Neuronal stem cell (in vitro differentiated cells): Measurements from ENCODE around the gene GUCD1.

Source experiments
- DNase-seq: peaks from one replicate; pipeline ENCODE4 v3.0.0-alpha.2; 2013; ENCODE audit warnings: low spot score
- H2AFZ ChIP-seq: one replicate; pipeline ENCODE4 v1.6.1; 2013; ENCODE audit warnings: mild to moderate bottlenecking, low read length, inconsistent platforms
- H2AK5ac ChIP-seq: 2 replicates; pipeline ENCODE4 v1.6.1; 2013; ENCODE audit warnings: low read depth, mild to moderate bottlenecking, inconsistent platforms, low read length, moderate library complexity, mixed read lengths
- H2BK120ac ChIP-seq: 2 replicates; pipeline ENCODE4 v1.6.1; 2013; ENCODE audit warnings: low read depth, mild to moderate bottlenecking, inconsistent platforms, low read length, moderate library complexity, mixed read lengths
- H2BK12ac ChIP-seq: one replicate; pipeline ENCODE4 v1.6.1; 2013; ENCODE audit warnings: low read length, inconsistent platforms
- H2BK15ac ChIP-seq: 2 replicates; pipeline ENCODE4 v1.6.1; 2013; ENCODE audit warnings: mild to moderate bottlenecking, low read length, inconsistent platforms, mixed read lengths
- H2BK5ac ChIP-seq: one replicate; pipeline ENCODE4 v1.6.1; 2013; ENCODE audit warnings: inconsistent platforms, mild to moderate bottlenecking, low read length, moderate library complexity
- H3K14ac ChIP-seq: one replicate; pipeline ENCODE4 v1.6.1; 2013; ENCODE audit warnings: low read length, inconsistent platforms
- H3K18ac ChIP-seq: 2 replicates; pipeline ENCODE4 v1.6.1; 2013; ENCODE audit warnings: low read length, inconsistent platforms
- H3K23ac ChIP-seq: 2 replicates; pipeline ENCODE4 v1.6.1; 2013; ENCODE audit warnings: low read depth, mild to moderate bottlenecking, mixed read lengths, low read length, inconsistent platforms; ENCODE audit not compliant: poor library complexity
- H3K27ac ChIP-seq: replicated peaks from 3 replicates; pipeline ENCODE4 v1.5.1; 2013; ENCODE audit warnings: low read length, inconsistent platforms
- H3K27me3 ChIP-seq, 3 experiments: 2 replicates each; pipeline ENCODE4 v1.6.1; 2013; ENCODE audit warnings: low read length in 3 of 3, mild to moderate bottlenecking in 2 of 3, inconsistent platforms in 1 of 3, low read depth in 1 of 3, mixed read lengths in 1 of 3, moderate library complexity in 1 of 3; ENCODE audit not compliant: control insufficient read depth in 3 of 3, insufficient read depth in 3 of 3
- H3K36me3 ChIP-seq, 2 donors: replicated peaks in 1 of 2; 2 replicates each; pipeline ENCODE4 v1.6.1; 2013; ENCODE audit warnings: low read length in 2 of 2; ENCODE audit not compliant: control insufficient read depth in 2 of 2, insufficient read depth in 2 of 2
- H3K4ac ChIP-seq: 2 replicates; pipeline ENCODE4 v1.6.1; 2013; ENCODE audit warnings: inconsistent platforms, mild to moderate bottlenecking, low read length, moderate library complexity
- H3K4me1 ChIP-seq, 2 donors: 1 replicate in 1 of 2; 2 replicates in 1 of 2; pipeline ENCODE4 v1.6.1; 2013; ENCODE audit warnings: low read length in 2 of 2, low read depth in 1 of 2; ENCODE audit not compliant: control insufficient read depth in 2 of 2, insufficient read depth in 1 of 2
- H3K4me2 ChIP-seq: one replicate; pipeline ENCODE4 v1.6.1; 2013; ENCODE audit warnings: mild to moderate bottlenecking, low read length, inconsistent platforms; ENCODE audit not compliant: insufficient read depth, poor library complexity, severe bottlenecking
- H3K4me3 ChIP-seq, 2 donors: 2 replicates each; pipeline ENCODE4 v1.5.1; 2013; ENCODE audit warnings: low read length in 2 of 2, mild to moderate bottlenecking in 2 of 2, inconsistent platforms in 1 of 2, moderate library complexity in 1 of 2
- H3K79me1 ChIP-seq: one replicate; pipeline ENCODE4 v1.6.1; 2013; ENCODE audit warnings: low read depth, mild to moderate bottlenecking, inconsistent platforms, low read length, moderate library complexity
- H3K9ac ChIP-seq: one replicate; pipeline ENCODE4 v1.6.1; 2013; ENCODE audit warnings: mild to moderate bottlenecking, low read depth, low read length, inconsistent platforms; ENCODE audit not compliant: poor library complexity
- H3K9me3 ChIP-seq, 2 donors: replicated peaks in 1 of 2; 2 replicates each; pipeline versions ENCODE3 to v1.6.1; 2013; ENCODE audit warnings: low read length in 2 of 2, mild to moderate bottlenecking in 2 of 2, inconsistent platforms in 1 of 2, low read depth in 1 of 2, mixed read lengths in 1 of 2, moderate library complexity in 1 of 2; ENCODE audit not compliant: control insufficient read depth in 2 of 2, insufficient read depth in 1 of 2
- H4K8ac ChIP-seq: one replicate; pipeline ENCODE4 v1.6.1; 2013; ENCODE audit warnings: low read depth, mild to moderate bottlenecking, inconsistent platforms, low read length, moderate library complexity
- H4K91ac ChIP-seq: one replicate; pipeline ENCODE4 v1.6.1; 2013; ENCODE audit warnings: low read length, low read depth, mild to moderate bottlenecking, inconsistent platforms; ENCODE audit not compliant: poor library complexity
- WGBS, 2 donors: extraction: QIAGEN DNeasy Blood & Tissue Kit; methylation state at CpG; one replicate each; pipeline ENCODE4 v1.1.7; 2013; ENCODE audit warnings: missing lambda C conversion rate in 2 of 2, mixed read lengths in 1 of 2; ENCODE audit not compliant: insufficient read length in 2 of 2, insufficient replicate concordance in 1 of 2; ENCODE audit errors: extremely low coverage in 2 of 2; 5-methylcytosine and 5-hydroxymethylcytosine counted together

The GUCD1 gene

GRCh38 chr22:24588757-24589481, 34.0 kb upstream of the GUCD1 start:
- Histone ChIP-seq H4K91ac (no peak overlapping the region), H3K4me2 (no peak overlapping the region), H2BK15ac (no peak overlapping the region), H3K4ac (peak overlapping the region; percentile 11), H2AFZ (no peak overlapping the region), H3K9me3 (no peaks in the 10 kb centered on the region), H2AK5ac (peak overlapping the region; percentile 56), H3K27me3 (no peaks in the 10 kb centered on the region), H2BK12ac (peak overlapping the region; percentile 22), H3K27ac (no peak overlapping the region), H4K8ac (no peak overlapping the region), H3K4me3 (no peak overlapping the region), H3K4me1 (peaks cover 10% of the 10 kb centered on the region in 2 donors), H3K23ac (peak overlapping the region; percentile 43), H2BK5ac (peak overlapping the region; percentile 82), H3K18ac (no peak overlapping the region), H3K9ac (no peak overlapping the region), H2BK120ac (no peak overlapping the region), H3K36me3 (peaks cover 25 to 30% of the 10 kb centered on the region in 2 donors), H3K79me1 (peaks cover 2% of the 10 kb centered on the region), H3K14ac (no peak overlapping the region)
- DNase-seq, result no peak
- no CpG with 5 or more reads among the region's 21 CpGs for WGBS, 2 donors

GRCh38 chr22:24588381-24588756, 33.4 kb upstream of the GUCD1 start:
- peak overlapping the region; percentile 82 for H2BK5ac ChIP-seq
- H3K4ac ChIP-seq, result peak overlapping the region; percentile 11
- no peak overlapping the region for H4K8ac ChIP-seq
- no peak for DNase-seq
- H3K9me3 ChIP-seq, result no peaks in the 10 kb centered on the region
- H3K4me3 ChIP-seq, result no peak overlapping the region
- H2BK120ac ChIP-seq, result no peak overlapping the region
- H3K79me1 ChIP-seq, result peaks cover 2% of the 10 kb centered on the region
- no peak overlapping the region for H2AFZ ChIP-seq
- peak overlapping the region; percentile 43 for H3K23ac ChIP-seq
- no peak overlapping the region for H4K91ac ChIP-seq
- H2BK15ac ChIP-seq, result no peak overlapping the region
- no peaks in the 10 kb centered on the region for H3K27me3 ChIP-seq
- no peak overlapping the region for H3K27ac ChIP-seq
- H2BK12ac ChIP-seq, result peak overlapping the region; percentile 22
- no peak overlapping the region for H3K9ac ChIP-seq
- WGBS, 2 donors, result no CpG with 5 or more reads among the region's 13 CpGs
- peaks cover 7 to 8% of the 10 kb centered on the region in 2 donors for H3K4me1 ChIP-seq
- H3K36me3 ChIP-seq, result peaks cover 25 to 30% of the 10 kb centered on the region in 2 donors
- peak overlapping the region; percentile 56 for H2AK5ac ChIP-seq
- no peak overlapping the region for H3K14ac ChIP-seq
- H3K4me2 ChIP-seq, result no peak overlapping the region
- no peak overlapping the region for H3K18ac ChIP-seq

- H2BK120ac ChIP-seq, result no peak overlapping the region
- H2BK5ac ChIP-seq, result peak overlapping the region; percentile 82
- peaks cover 25 to 30% of the 10 kb centered on the region in 2 donors for H3K36me3 ChIP-seq
- no peak overlapping the region for H4K8ac ChIP-seq
- no peak overlapping the region for H3K14ac ChIP-seq
- no peak overlapping the region for H3K9ac ChIP-seq
- H2BK15ac ChIP-seq, result no peak overlapping the region
- DNase-seq, result no peak
- H3K4me2 ChIP-seq, result no peak overlapping the region
- peaks cover 7 to 8% of the 10 kb centered on the region in 2 donors for H3K4me1 ChIP-seq
- H3K18ac ChIP-seq, result no peak overlapping the region
- peaks cover 2% of the 10 kb centered on the region for H3K79me1 ChIP-seq
- no peaks in the 10 kb centered on the region for H3K9me3 ChIP-seq
- H3K4me3 ChIP-seq, result no peak overlapping the region
- no peak overlapping the region for H2AFZ ChIP-seq
- WGBS, 2 donors, result no CpG with 5 or more reads among the region's 8 CpGs
- H2AK5ac ChIP-seq, result no peak overlapping the region
- no peak overlapping the region for H3K27ac ChIP-seq
- H3K23ac ChIP-seq, result no peak overlapping the region
- no peak overlapping the region for H2BK12ac ChIP-seq
- H3K27me3 ChIP-seq, result no peaks in the 10 kb centered on the region
- H3K4ac ChIP-seq, result no peak overlapping the region
- no peak overlapping the region for H4K91ac ChIP-seq
Measured at GRCh38 chr22:24587948-24588347, 33.0 kb upstream of the GUCD1 start.

- no peak for DNase-seq
- H2AK5ac ChIP-seq, result no peak overlapping the region
- H3K9ac ChIP-seq, result no peak overlapping the region
- WGBS, 2 donors, result no CpG with 5 or more reads among the region's 5 CpGs
- H2BK120ac ChIP-seq, result no peak overlapping the region
- peaks cover 2% of the 10 kb centered on the region for H3K79me1 ChIP-seq
- no peak overlapping the region for H2BK15ac ChIP-seq
- no peaks in the 10 kb centered on the region for H3K9me3 ChIP-seq
- H2BK5ac ChIP-seq, result no peak overlapping the region
- H3K18ac ChIP-seq, result no peak overlapping the region
- H4K91ac ChIP-seq, result no peak overlapping the region
- H3K23ac ChIP-seq, result no peak overlapping the region
- H2AFZ ChIP-seq, result no peak overlapping the region
- H3K4me1 ChIP-seq, result peaks cover 3 to 8% of the 10 kb centered on the region in 2 donors
- H3K27me3 ChIP-seq, result no peaks in the 10 kb centered on the region
- no peak overlapping the region for H3K4me3 ChIP-seq
- no peak overlapping the region for H3K27ac ChIP-seq
- no peak overlapping the region for H3K4ac ChIP-seq
- no peak overlapping the region for H4K8ac ChIP-seq
- H3K14ac ChIP-seq, result no peak overlapping the region
- H2BK12ac ChIP-seq, result no peak overlapping the region
- H3K36me3 ChIP-seq, result peaks cover 25 to 30% of the 10 kb centered on the region in 2 donors
- no peak overlapping the region for H3K4me2 ChIP-seq
Measured at GRCh38 chr22:24587251-24587650, 32.3 kb upstream of the GUCD1 start.
